ENCODE measurements around the gene MCIDAS.

Gene MCIDAS

GRCh38 chr5:55171471-55171870 lies 55.6 kb downstream of the MCIDAS start:
- no peak for DNase-seq (ENCODE audit: low read depth in 2 of 2, low spot score in 1 of 2)

Measured in stimulated activated CD8-positive, alpha-beta memory T cell treated with anti-CD3 and anti-CD28 coated beads, Interleukin-4, amount 100 ng/mL, for 4 hours (primary cell).